SK-N-SH (cell line): ENCODE measurements around the gene EDN3.

Experiments used
- CHD2 ChIP-seq: fragments of 150-350 bp; IDR thresholded peaks from 2 replicates; pipeline ENCODE4 v1.6.1; 2018; ENCODE audit warnings: low read length; ENCODE audit not compliant: partially characterized antibody
- ELF1 ChIP-seq: IDR thresholded peaks from 2 replicates; pipeline ENCODE4 v1.4.0; 2012
- EZH2phosphoT487 ChIP-seq: fragments of 200-600 bp; sonication (generic); IDR thresholded peaks from 2 replicates; pipeline ENCODE4 v1.6.1; 2017; ENCODE audit warnings: low read depth, mixed run types, mild to moderate bottlenecking, antibody characterized with exemption, moderate library complexity, borderline replicate concordance
- GABPA ChIP-seq: IDR thresholded peaks from 2 replicates; pipeline ENCODE4 v1.4.0; 2012; ENCODE audit warnings: low read depth, mild to moderate bottlenecking
- JUND ChIP-seq: IDR thresholded peaks from 2 replicates; pipeline ENCODE4 v1.4.0; 2012
- NFIC ChIP-seq: IDR thresholded peaks from 2 replicates; pipeline ENCODE4 v1.4.0; 2012; ENCODE audit warnings: borderline replicate concordance
- ZBTB33 ChIP-seq: IDR thresholded peaks from 2 replicates; pipeline ENCODE4 v1.4.0; 2012; ENCODE audit warnings: low read depth, borderline replicate concordance
- TF ChIP-seq, protein P1 (sequence below): fragments of 200-600 bp; sonication (generic); IDR thresholded peaks from 2 replicates; pipeline ENCODE4 v1.6.1; 2017; ENCODE audit warnings: antibody characterized with exemption, mild to moderate bottlenecking, moderate library complexity
- TF ChIP-seq, protein P2 (sequence below): IDR thresholded peaks from 2 replicates; pipeline ENCODE4 v1.6.1; 2012; ENCODE audit warnings: mild to moderate bottlenecking, low read depth, low read length, moderate library complexity

DNA sequence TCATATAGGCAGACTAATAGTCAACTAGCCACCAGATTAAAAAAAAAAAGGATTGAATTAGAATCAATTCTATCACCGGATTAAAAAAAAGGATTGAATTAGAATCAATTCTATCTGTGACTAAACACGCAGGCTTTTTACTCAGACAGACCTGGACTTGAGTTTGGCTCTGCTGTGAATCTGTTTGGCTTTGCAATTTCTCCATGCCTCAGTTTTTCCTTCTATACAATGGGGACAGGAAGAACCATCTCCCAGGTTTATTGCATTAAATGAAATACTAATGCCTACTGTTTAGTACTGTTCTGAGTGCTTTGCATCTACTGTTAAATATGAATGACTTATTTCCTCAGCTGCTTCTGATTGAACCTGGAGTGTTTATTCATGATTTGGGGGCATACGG is 30.0 kb upstream of the EDN3 start:
- TF ChIP-seq CHD2: no peak
- no peak for TF ChIP-seq GABPA
- TF ChIP-seq, protein P1, sequence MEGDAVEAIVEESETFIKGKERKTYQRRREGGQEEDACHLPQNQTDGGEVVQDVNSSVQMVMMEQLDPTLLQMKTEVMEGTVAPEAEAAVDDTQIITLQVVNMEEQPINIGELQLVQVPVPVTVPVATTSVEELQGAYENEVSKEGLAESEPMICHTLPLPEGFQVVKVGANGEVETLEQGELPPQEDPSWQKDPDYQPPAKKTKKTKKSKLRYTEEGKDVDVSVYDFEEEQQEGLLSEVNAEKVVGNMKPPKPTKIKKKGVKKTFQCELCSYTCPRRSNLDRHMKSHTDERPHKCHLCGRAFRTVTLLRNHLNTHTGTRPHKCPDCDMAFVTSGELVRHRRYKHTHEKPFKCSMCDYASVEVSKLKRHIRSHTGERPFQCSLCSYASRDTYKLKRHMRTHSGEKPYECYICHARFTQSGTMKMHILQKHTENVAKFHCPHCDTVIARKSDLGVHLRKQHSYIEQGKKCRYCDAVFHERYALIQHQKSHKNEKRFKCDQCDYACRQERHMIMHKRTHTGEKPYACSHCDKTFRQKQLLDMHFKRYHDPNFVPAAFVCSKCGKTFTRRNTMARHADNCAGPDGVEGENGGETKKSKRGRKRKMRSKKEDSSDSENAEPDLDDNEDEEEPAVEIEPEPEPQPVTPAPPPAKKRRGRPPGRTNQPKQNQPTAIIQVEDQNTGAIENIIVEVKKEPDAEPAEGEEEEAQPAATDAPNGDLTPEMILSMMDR: no peak
- no peak for TF ChIP-seq ZBTB33
- no peak for TF ChIP-seq EZH2phosphoT487
- TF ChIP-seq ELF1: no peak
- TF ChIP-seq, protein P2, sequence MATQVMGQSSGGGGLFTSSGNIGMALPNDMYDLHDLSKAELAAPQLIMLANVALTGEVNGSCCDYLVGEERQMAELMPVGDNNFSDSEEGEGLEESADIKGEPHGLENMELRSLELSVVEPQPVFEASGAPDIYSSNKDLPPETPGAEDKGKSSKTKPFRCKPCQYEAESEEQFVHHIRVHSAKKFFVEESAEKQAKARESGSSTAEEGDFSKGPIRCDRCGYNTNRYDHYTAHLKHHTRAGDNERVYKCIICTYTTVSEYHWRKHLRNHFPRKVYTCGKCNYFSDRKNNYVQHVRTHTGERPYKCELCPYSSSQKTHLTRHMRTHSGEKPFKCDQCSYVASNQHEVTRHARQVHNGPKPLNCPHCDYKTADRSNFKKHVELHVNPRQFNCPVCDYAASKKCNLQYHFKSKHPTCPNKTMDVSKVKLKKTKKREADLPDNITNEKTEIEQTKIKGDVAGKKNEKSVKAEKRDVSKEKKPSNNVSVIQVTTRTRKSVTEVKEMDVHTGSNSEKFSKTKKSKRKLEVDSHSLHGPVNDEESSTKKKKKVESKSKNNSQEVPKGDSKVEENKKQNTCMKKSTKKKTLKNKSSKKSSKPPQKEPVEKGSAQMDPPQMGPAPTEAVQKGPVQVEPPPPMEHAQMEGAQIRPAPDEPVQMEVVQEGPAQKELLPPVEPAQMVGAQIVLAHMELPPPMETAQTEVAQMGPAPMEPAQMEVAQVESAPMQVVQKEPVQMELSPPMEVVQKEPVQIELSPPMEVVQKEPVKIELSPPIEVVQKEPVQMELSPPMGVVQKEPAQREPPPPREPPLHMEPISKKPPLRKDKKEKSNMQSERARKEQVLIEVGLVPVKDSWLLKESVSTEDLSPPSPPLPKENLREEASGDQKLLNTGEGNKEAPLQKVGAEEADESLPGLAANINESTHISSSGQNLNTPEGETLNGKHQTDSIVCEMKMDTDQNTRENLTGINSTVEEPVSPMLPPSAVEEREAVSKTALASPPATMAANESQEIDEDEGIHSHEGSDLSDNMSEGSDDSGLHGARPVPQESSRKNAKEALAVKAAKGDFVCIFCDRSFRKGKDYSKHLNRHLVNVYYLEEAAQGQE: no peak
- TF ChIP-seq NFIC: no peak
- TF ChIP-seq JUND: no peak
